PC-9 (cell line): ENCODE results near the gene FNDC11.

Source experiments
- CTCF ChIP-seq: fragments of 200-600 bp; sonication (generic); conservative IDR thresholded peaks from 2 replicates; pipeline ENCODE4 v1.6.1; 2017; ENCODE audit warnings: mixed run types, antibody characterized with exemption, mild to moderate bottlenecking, moderate library complexity
- EZH2 ChIP-seq: fragments of 200-600 bp; sonication (generic); IDR thresholded peaks from 2 replicates; pipeline ENCODE4 v1.8.0; 2017; ENCODE audit warnings: antibody characterized with exemption, low read depth

- no peak for TF ChIP-seq CTCF
- no peak for TF ChIP-seq EZH2
Observed at GRCh38 chr20:63545814-63546213, 8.1 kb upstream of the FNDC11 start.
